Uterus (tissue), 4 donors: ENCODE data around the gene STOM. TPM values are rescaled to one million over a fixed set of nuclear protein-coding genes. Genes with fewer than 3 reads are reported as not detected.

Source experiments
- DNase-seq, 2 donors: peaks; one replicate each; pipeline ENCODE4 v3.0.0-alpha.2; 2019 to 2020
- H3K27ac ChIP-seq, 2 donors: fragments of 200-600 bp; sonication (generic); 1 replicate in 1 of 2; 2 replicates in 1 of 2; pipeline ENCODE4 v1.5.1; 2016 to 2018
- H3K27me3 ChIP-seq, 2 donors: fragments of 200-600 bp; sonication (generic); one replicate each; pipeline ENCODE4 v1.5.1; 2018 to 2019; ENCODE audit warnings: control low read depth in 1 of 2
- H3K36me3 ChIP-seq, 2 donors: fragments of 200-600 bp; sonication (generic); one replicate each; pipeline ENCODE4 v1.5.1; 2019; ENCODE audit warnings: control low read depth in 1 of 2
- H3K4me1 ChIP-seq, 2 donors: fragments of 200-600 bp; sonication (generic); one replicate each; pipeline ENCODE4 v1.5.1; 2018 to 2019; ENCODE audit warnings: control low read depth in 1 of 2
- H3K4me3 ChIP-seq, 2 donors: fragments of 200-600 bp; sonication (generic); 1 replicate in 1 of 2; 2 replicates in 1 of 2; pipeline ENCODE4 v1.5.1; 2018 to 2019; ENCODE audit warnings: mild to moderate bottlenecking in 1 of 2
- H3K9me3 ChIP-seq, 2 donors: fragments of 200-600 bp; sonication (generic); one replicate each; pipeline ENCODE4 v1.5.1; 2019; ENCODE audit warnings: control low read depth in 1 of 2
- CTCF ChIP-seq, 4 experiments: fragments of 200-600 bp in 2 of 4; fragments of 450-650 bp in 2 of 4; sonication (generic) in 2 of 4; IDR thresholded peaks; one replicate each; pipeline ENCODE4 v1.5.1; 2016 to 2019; ENCODE audit warnings: antibody characterized with exemption in 4 of 4, mild to moderate bottlenecking in 2 of 4, moderate library complexity in 1 of 4
- POLR2A ChIP-seq, 2 donors: fragments of 450-650 bp; IDR thresholded peaks; one replicate each; pipeline ENCODE4 v1.6.1; 2016; ENCODE audit warnings: antibody characterized with exemption in 2 of 2, mild to moderate bottlenecking in 1 of 2, moderate library complexity in 1 of 2
- intact Hi-C: fragments of 100-400 bp; cut with DNase I; formaldehyde crosslinking; loops from one replicate; pipeline ENCODE4 v1.15.1; 2023; ENCODE audit warnings: low total_unique reads
- total RNA-seq, 4 donors: library from RNA; depleted of rRNA in 3 of 4; stranded (reverse); fragments of >200 nt in 3 of 4; gene quantifications; one replicate each; pipeline versions ENCODE4 v1.1.0 to v1.2.4, GENCODE V29; 2014 to 2023
- donor health status: DM: yes; HTN: yes; CAD: no.

Gene STOM
- total RNA-seq, 4 donors from 2014 or later, result 143 to 299 (median 158) TPM

GRCh38 chr9:121307976-121308375 is 62.1 kb downstream of the STOM start:
- no peaks in the 10 kb centered on the region for H3K9me3 ChIP-seq
- H3K36me3 ChIP-seq, result no peaks in the 10 kb centered on the region
- intact Hi-C loops, result no loop called here
- DNase-seq, result no peak
- peaks cover 0 to 20% of the 10 kb centered on the region in 2 donors for H3K4me1 ChIP-seq
- no peak overlapping the region for H3K4me3 ChIP-seq
- H3K27me3 ChIP-seq, result no peaks in the 10 kb centered on the region
- TF ChIP-seq CTCF (IDR thresholded peaks at IDR 0.05), result no peak
- no peak for TF ChIP-seq POLR2A (IDR thresholded peaks at IDR 0.05)
- H3K27ac ChIP-seq, result peak overlapping the region; percentile 52 to 100

DNA sequence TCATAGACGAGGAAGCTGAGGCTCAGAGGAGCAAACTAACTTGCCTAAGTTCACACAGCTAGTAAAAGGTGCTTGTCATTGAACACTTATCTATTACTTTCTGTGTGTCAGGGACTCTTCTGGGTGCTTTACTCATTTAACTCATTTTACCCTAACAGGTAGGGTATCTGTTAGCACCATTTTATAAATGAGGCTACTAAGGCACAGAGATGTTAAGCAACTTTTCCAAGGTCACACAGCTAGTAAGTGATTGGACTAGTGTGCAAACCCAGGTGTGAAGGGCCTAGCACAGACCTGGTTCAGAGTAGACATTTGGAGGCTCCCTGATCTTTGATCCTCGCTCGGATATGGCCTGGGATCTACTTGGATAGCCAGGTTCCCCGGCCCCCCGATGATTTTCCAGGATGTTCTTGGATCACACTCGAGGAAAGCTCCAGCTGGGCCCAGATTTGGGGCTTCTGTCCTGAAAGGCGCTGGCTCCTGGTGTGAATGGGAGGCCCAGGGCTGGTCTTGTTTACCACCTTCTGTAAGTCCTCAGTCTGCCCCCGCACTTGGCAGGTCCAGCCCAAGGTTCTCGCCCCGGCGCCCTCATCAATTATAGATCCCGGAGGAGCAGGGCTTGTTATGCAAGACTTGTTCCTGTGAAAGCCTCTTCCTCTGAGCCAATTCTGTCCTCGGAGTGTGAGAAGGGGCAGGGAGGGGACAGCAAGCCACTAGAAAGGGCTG is 64.6 kb downstream of the STOM start:
- intact Hi-C loops, result no loop called here

GRCh38 chr9:121304707-121305106 is 65.3 kb downstream of the STOM start:
- Histone ChIP-seq H3K27me3 (no peaks in the 10 kb centered on the region), H3K27ac (peak overlapping the region; percentile 95 to 100), H3K4me1 (peaks cover 0 to 37% of the 10 kb centered on the region in 2 donors), H3K4me3 (no peak overlapping the region), H3K36me3 (no peaks in the 10 kb centered on the region), H3K9me3 (no peaks in the 10 kb centered on the region)
- DNase-seq, result no peak
- intact Hi-C loops, result no loop called here
- TF ChIP-seq CTCF (IDR thresholded peaks at IDR 0.05), result no peak
- no peak for TF ChIP-seq POLR2A (IDR thresholded peaks at IDR 0.05)

More for the DNA sequence above, 64.6 kb downstream of the STOM start:
- Histone ChIP-seq H3K27me3 (no peaks in the 10 kb centered on the region), H3K27ac (peak overlapping the region; percentile 95 to 100), H3K4me3 (no peak overlapping the region), H3K9me3 (no peaks in the 10 kb centered on the region), H3K36me3 (no peaks in the 10 kb centered on the region), H3K4me1 (peaks cover 0 to 37% of the 10 kb centered on the region in 2 donors)
- TF ChIP-seq POLR2A (IDR thresholded peaks at IDR 0.05), result no peak
- DNase-seq, result peak; percentile 88 to 91

DNA sequence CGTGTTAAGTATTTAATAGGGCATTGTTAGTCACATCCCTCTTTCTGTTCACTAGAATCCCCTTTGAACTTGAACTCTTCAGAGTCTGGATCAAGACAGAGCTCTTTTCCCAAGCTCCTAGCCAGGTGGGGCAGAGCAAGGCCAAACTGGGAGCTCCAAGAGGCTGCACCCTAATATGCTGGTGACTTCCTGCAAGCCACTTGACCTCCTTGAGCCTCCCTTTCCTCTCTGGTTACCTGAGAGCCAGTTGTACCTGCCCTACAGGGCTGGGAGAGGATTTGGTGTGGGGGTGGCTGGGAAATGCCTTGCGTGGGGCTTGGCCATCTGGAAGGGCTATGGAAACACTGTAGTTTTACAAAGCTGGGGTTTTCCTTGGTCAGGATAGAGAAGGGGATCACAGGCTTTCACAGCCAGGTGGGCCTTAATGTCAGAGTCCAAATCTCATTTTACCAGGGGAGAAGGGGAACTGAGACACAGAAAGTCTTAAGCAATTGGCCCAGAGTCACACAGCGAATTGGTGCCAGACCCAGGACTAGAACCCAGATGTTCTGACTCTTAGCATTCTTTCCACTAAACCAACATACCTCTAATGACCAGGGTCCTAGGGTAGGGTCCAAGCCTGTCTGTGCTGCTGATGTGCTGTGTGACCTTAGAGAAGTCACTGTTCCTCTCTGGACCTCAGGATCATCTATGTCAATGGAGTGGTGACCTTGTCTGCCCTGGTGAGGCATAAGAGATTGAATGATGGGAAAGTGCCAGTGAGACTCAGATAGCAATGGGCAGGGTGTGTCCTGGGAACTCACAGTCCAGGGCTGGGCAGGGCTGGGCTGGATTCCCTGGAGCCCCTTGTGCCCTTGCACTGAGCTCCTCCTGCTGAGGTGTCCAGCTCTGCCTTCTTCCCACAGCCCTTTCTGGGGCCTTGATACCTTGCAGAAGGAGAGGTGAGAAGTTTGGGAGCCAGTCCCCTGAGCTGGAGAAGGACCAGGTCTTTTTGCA is 66.3 kb downstream of the STOM start:
- H3K9me3 ChIP-seq, result no peaks in the 10 kb centered on the region
- TF ChIP-seq POLR2A (IDR thresholded peaks at IDR 0.05), result no peak
- no peak for TF ChIP-seq CTCF (IDR thresholded peaks at IDR 0.05)
- DNase-seq, result no peak
- peaks cover 0 to 37% of the 10 kb centered on the region in 2 donors for H3K4me1 ChIP-seq
- H3K27ac ChIP-seq, result peak overlapping the region; percentile 95 to 100
- no peaks in the 10 kb centered on the region for H3K27me3 ChIP-seq
- intact Hi-C loops, result no loop called here
- no peak overlapping the region for H3K4me3 ChIP-seq
- no peaks in the 10 kb centered on the region for H3K36me3 ChIP-seq

DNA sequence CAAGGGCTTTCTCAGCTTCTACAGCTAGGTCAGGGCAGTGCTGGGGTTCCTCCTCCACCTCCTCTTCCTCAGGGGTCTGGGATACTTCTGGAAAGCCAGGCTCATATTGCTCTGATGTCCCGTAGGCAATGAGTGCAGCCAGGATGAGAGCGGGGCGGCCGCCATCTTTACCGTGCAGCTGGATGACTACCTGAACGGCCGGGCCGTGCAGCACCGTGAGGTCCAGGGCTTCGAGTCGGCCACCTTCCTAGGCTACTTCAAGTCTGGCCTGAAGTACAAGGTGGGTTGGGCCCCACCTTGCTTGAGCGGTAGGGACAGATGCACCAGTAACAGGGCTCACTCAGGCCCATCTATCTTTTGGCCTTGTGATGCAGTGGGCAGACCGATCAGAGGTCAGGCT is 67.3 kb downstream of the STOM start:
- no peaks in the 10 kb centered on the region for H3K36me3 ChIP-seq
- no peaks in the 10 kb centered on the region for H3K27me3 ChIP-seq
- DNase-seq, result peak in 1 of 2 donors; percentile 22
- H3K27ac ChIP-seq, result peak overlapping the region; percentile 95 to 100
- intact Hi-C loops, result no loop called here
- no peaks in the 10 kb centered on the region for H3K9me3 ChIP-seq
- TF ChIP-seq CTCF (IDR thresholded peaks at IDR 0.05) (no peak), POLR2A (IDR thresholded peaks at IDR 0.05) (no peak)
- no peak overlapping the region for H3K4me3 ChIP-seq
- H3K4me1 ChIP-seq, result peaks cover 3 to 44% of the 10 kb centered on the region in 2 donors
